Non-pigmented ciliary epithelial cell (primary cell): Measurements from ENCODE around the gene TSC22D3.
A peak's percentile ranks its signal among the peaks of the same experiment; 100 is the strongest.
"Not testable (repeated sequence)": the region's sequence is repeated elsewhere in the genome, so short reads cannot be mapped to it uniquely, and the experiment has no call there.

Experiments used
- DNase-seq: peaks from one replicate; pipeline ENCODE4 v3.0.0-alpha.2; 2010; ENCODE audit warnings: low read depth

Gene TSC22D3

GRCh38 chrX:107682256-107682655 lies 93.3 kb downstream of the TSC22D3 start:
- no peak for DNase-seq

- no peak for DNase-seq
Measured at GRCh38 chrX:107678957-107679740, 96.4 kb downstream of the TSC22D3 start.

GRCh38 chrX:107677909-107678308 lies 97.7 kb downstream of the TSC22D3 start:
- DNase-seq = no peak

GRCh38 chrX:107677501-107677901 lies 98.1 kb downstream of the TSC22D3 start:
- no peak for DNase-seq

GRCh38 chrX:107676559-107677378 lies 98.8 kb downstream of the TSC22D3 start:
- peak; percentile 81 for DNase-seq

- DNase-seq = no peak
Measured at GRCh38 chrX:107675823-107676555, 99.6 kb downstream of the TSC22D3 start.

- no peak for DNase-seq
Measured at GRCh38 chrX:107675365-107675654, 100.3 kb downstream of the TSC22D3 start.

- DNase-seq = no peak
Measured at GRCh38 chrX:107674480-107675364, 100.9 kb downstream of the TSC22D3 start.

- no peak for DNase-seq
Measured at GRCh38 chrX:107673933-107674479, 101.6 kb downstream of the TSC22D3 start.

GRCh38 chrX:107673431-107673830 lies 102.2 kb downstream of the TSC22D3 start:
- no peak for DNase-seq

- DNase-seq = no peak
Measured at GRCh38 chrX:107672955-107673378, 102.6 kb downstream of the TSC22D3 start.

GRCh38 chrX:107671256-107671655 lies 104.3 kb downstream of the TSC22D3 start:
- DNase-seq = not testable (repeated sequence)

- DNase-seq = no peak
Measured at GRCh38 chrX:107669885-107670628, 105.5 kb downstream of the TSC22D3 start.

GRCh38 chrX:107669261-107669660 lies 106.3 kb downstream of the TSC22D3 start:
- DNase-seq = no peak

- DNase-seq = not testable (repeated sequence)
Measured at GRCh38 chrX:107668710-107669109, 106.9 kb downstream of the TSC22D3 start.

GRCh38 chrX:107667426-107667825 lies 108.2 kb downstream of the TSC22D3 start:
- DNase-seq = no peak

GRCh38 chrX:107666931-107667330 lies 108.7 kb downstream of the TSC22D3 start:
- DNase-seq = no peak
